Fibroblast of the aortic adventitia (primary cell): ENCODE results near the gene NR4A1. TPM values are rescaled to one million over a fixed set of nuclear protein-coding genes. Genes with fewer than 3 reads are reported as not detected.

ENCODE experiments used
- DNase-seq: peaks from one replicate; pipeline ENCODE4 v3.0.0-alpha.2; 2010; ENCODE audit warnings: low read depth
- H3K4me3 ChIP-seq: 2 replicates; pipeline ENCODE4 v1.5.1; 2011; ENCODE audit warnings: low read depth, mild to moderate bottlenecking, control low read depth, low read length, moderate library complexity
- CTCF ChIP-seq: IDR thresholded peaks from 2 replicates; pipeline ENCODE4 v1.5.1; 2011; ENCODE audit warnings: mild to moderate bottlenecking, low read length, control low read depth, inconsistent platforms; ENCODE audit not compliant: insufficient read depth
- total RNA-seq: library from RNA; depleted of rRNA; stranded (reverse); fragments of >200 nt; gene quantifications from 2 replicates; pipeline ENCODE4 v1.2.3, GENCODE V29; 2012; ENCODE audit warnings: low replicate concordance

NR4A1 gene
- total RNA-seq, 1 donor: 3.9 TPM

- H3K4me3 ChIP-seq: no peak overlapping the region
- DNase-seq: no peak
- TF ChIP-seq CTCF: no peak
Measured at GRCh38 chr12:52026263-52026662, 25.0 kb upstream of the NR4A1 start.

GRCh38 chr12:52027085-52027843 lies 24.0 kb upstream of the NR4A1 start:
- TF ChIP-seq CTCF: no peak
- H3K4me3 ChIP-seq: no peak overlapping the region
- no peak for DNase-seq

GRCh38 chr12:52029685-52030084 lies 21.6 kb upstream of the NR4A1 start:
- no peak overlapping the region for H3K4me3 ChIP-seq
- DNase-seq: peak; percentile 41
- TF ChIP-seq CTCF: no peak

GRCh38 chr12:52032446-52032803 lies 18.8 kb upstream of the NR4A1 start:
- peak overlapping the region; percentile 54 for H3K4me3 ChIP-seq
- no peak for TF ChIP-seq CTCF
- peak; percentile 88 for DNase-seq

- no peak for TF ChIP-seq CTCF
- DNase-seq: peak; percentile 97
Measured at GRCh38 chr12:52032804-52033445, 18.3 kb upstream of the NR4A1 start.

GRCh38 chr12:52033446-52034140 lies 17.6 kb upstream of the NR4A1 start:
- DNase-seq: no peak
- no peak for TF ChIP-seq CTCF
- H3K4me3 ChIP-seq: peak overlapping the region; percentile 48

More at GRCh38 chr12:52032804-52033445, 18.3 kb upstream of the NR4A1 start:
- H3K4me3 ChIP-seq: peak overlapping the region; percentile 54
